Dermis blood vessel endothelial cell (primary cell): ENCODE results near the gene RNLS. TPM values are rescaled to one million over a fixed set of nuclear protein-coding genes. Genes with fewer than 3 reads are reported as not detected.
"Not testable (repeated sequence)": the region's sequence is repeated elsewhere in the genome, so short reads cannot be mapped to it uniquely, and the experiment has no call there.

Experiments used
- DNase-seq: peaks from one replicate; pipeline ENCODE4 v3.0.0; 2010
- total RNA-seq: library from RNA; depleted of rRNA; stranded (reverse); fragments of >200 nt; gene quantifications from 2 replicates; pipeline ENCODE4 v1.2.3, GENCODE V29; 2014

Gene RNLS
- total RNA-seq, 1 donor from 2014 or later, result 0.51 TPM

GRCh38 chr10:88337134-88337533, 246.0 kb downstream of the RNLS start:
- no peak for DNase-seq

GRCh38 chr10:88336334-88336733, 246.8 kb downstream of the RNLS start:
- DNase-seq, result no peak

- DNase-seq, result no peak
These were observed 249.9 kb downstream of the RNLS start for GRCh38 chr10:88333248-88333630.

GRCh38 chr10:88332503-88333247, 250.4 kb downstream of the RNLS start:
- DNase-seq, result no peak

- no peak for DNase-seq
These were observed 252.9 kb downstream of the RNLS start for GRCh38 chr10:88330174-88330573.

GRCh38 chr10:88322324-88323063, 260.6 kb downstream of the RNLS start:
- DNase-seq, result no peak

- no peak for DNase-seq
These were observed 263.1 kb downstream of the RNLS start for GRCh38 chr10:88319960-88320517.

- peak; percentile 22 for DNase-seq
These were observed 264.3 kb downstream of the RNLS start for GRCh38 chr10:88318803-88319202.

GRCh38 chr10:88317099-88317498, 266.0 kb downstream of the RNLS start:
- no peak for DNase-seq

GRCh38 chr10:88316292-88316861, 266.7 kb downstream of the RNLS start:
- DNase-seq, result no peak

- no peak for DNase-seq
These were observed 267.4 kb downstream of the RNLS start for GRCh38 chr10:88315755-88316154.

GRCh38 chr10:88314362-88314761, 268.8 kb downstream of the RNLS start:
- DNase-seq, result no peak

GRCh38 chr10:88313878-88314277, 269.2 kb downstream of the RNLS start:
- no peak for DNase-seq

GRCh38 chr10:88312855-88313254, 270.3 kb downstream of the RNLS start:
- DNase-seq, result no peak

- no peak for DNase-seq
These were observed 271.9 kb downstream of the RNLS start for GRCh38 chr10:88311264-88311663.

- no peak for DNase-seq
These were observed 273.8 kb downstream of the RNLS start for GRCh38 chr10:88309365-88309764.

- DNase-seq, result not testable (repeated sequence)
These were observed 274.8 kb downstream of the RNLS start for GRCh38 chr10:88308361-88308760.

GRCh38 chr10:88299787-88300186, 283.3 kb downstream of the RNLS start:
- DNase-seq, result no peak

- DNase-seq, result no peak
These were observed 286.0 kb downstream of the RNLS start for GRCh38 chr10:88297103-88297502.

- no peak for DNase-seq
These were observed 289.4 kb downstream of the RNLS start for GRCh38 chr10:88293651-88294230.

- no peak for DNase-seq
These were observed 290.0 kb downstream of the RNLS start for GRCh38 chr10:88293073-88293472.

GRCh38 chr10:88292185-88292514, 291.0 kb downstream of the RNLS start:
- DNase-seq, result no peak
